HEK293 (cell line): ENCODE data around the gene BHMT.
A peak's percentile ranks its signal among the peaks of the same experiment; 100 is the strongest.

Experiments
- CTCF ChIA-PET: fragments of 350-600 bp; formaldehyde crosslinking; extraction: SDS; loops from one replicate; lab custom pipeline; 2021; ENCODE audit warnings: antibody characterized with exemption; lab: Yijun Ruan, JAX
- POLR2A ChIA-PET: fragments of 300-600 bp; formaldehyde crosslinking; extraction: SDS; loops from one replicate; lab custom pipeline; 2020; ENCODE audit warnings: antibody characterized with exemption, inconsistent platforms; lab: Yijun Ruan, JAX
- H3K27ac ChIP-seq: fragments of 200-500 bp; sonication (Bioruptor generic); 2 replicates; pipeline ENCODE4 v1.5.1; 2014; ENCODE audit warnings: low read depth, low read length, control low read depth, inconsistent platforms; ENCODE audit errors: extremely low read depth
- H3K36me3 ChIP-seq, 2 experiments: fragments of 200-500 bp in 1 of 2; sonication (Bioruptor generic) in 1 of 2; 1 replicate in 1 of 2; 2 replicates in 1 of 2; pipeline ENCODE4 v1.5.1; 2014 to 2017; ENCODE audit warnings: inconsistent platforms in 2 of 2, low read length in 2 of 2; ENCODE audit not compliant: control insufficient read depth in 2 of 2, insufficient read depth in 1 of 2
- H3K4me1 ChIP-seq: fragments of 200-500 bp; sonication (Bioruptor generic); 2 replicates; pipeline ENCODE4 v1.5.1; 2014; ENCODE audit warnings: mild to moderate bottlenecking, low read length, inconsistent platforms; ENCODE audit not compliant: control insufficient read depth, insufficient read depth
- H3K4me3 ChIP-seq: 2 replicates; pipeline ENCODE4 v1.5.1; 2011; ENCODE audit warnings: low read depth, mild to moderate bottlenecking, control low read depth, low read length, moderate library complexity
- H3K9me3 ChIP-seq: fragments of 200-500 bp; sonication (Bioruptor generic); 2 replicates; pipeline ENCODE4 v1.5.1; 2014; ENCODE audit warnings: low read depth, low read length, inconsistent platforms; ENCODE audit not compliant: control insufficient read depth, insufficient read depth
- BCL6B ChIP-seq: fragments of 450-650 bp; formaldehyde crosslinking; IDR thresholded peaks from 2 replicates; pipeline ENCODE4 v1.5.1; 2017; ENCODE audit warnings: missing biosample characterization, missing genetic modification characterization
- GLIS2 ChIP-seq: fragments of 450-650 bp; formaldehyde crosslinking; IDR thresholded peaks from 2 replicates; pipeline ENCODE4 v1.5.1; 2016; ENCODE audit warnings: missing biosample characterization, missing genetic modification characterization
- MZF1 ChIP-seq: fragments of 450-650 bp; formaldehyde crosslinking; IDR thresholded peaks from 2 replicates; pipeline ENCODE4 v1.5.1; 2017; ENCODE audit warnings: missing biosample characterization, missing genetic modification characterization, borderline replicate concordance
- SCRT1 ChIP-seq: fragments of 450-650 bp; formaldehyde crosslinking; IDR thresholded peaks from 2 replicates; pipeline ENCODE4 v1.5.1; 2016; ENCODE audit warnings: missing biosample characterization, missing genetic modification characterization, borderline replicate concordance
- SETDB1 ChIP-seq: IDR thresholded peaks from one replicate; pipeline ENCODE4 v1.6.1; 2017; ENCODE audit warnings: mild to moderate bottlenecking, low read length, moderate library complexity, mixed read lengths; ENCODE audit not compliant: insufficient read length
- SP3 ChIP-seq: fragments of 450-650 bp; formaldehyde crosslinking; IDR thresholded peaks from 2 replicates; pipeline ENCODE4 v1.5.1; 2016; ENCODE audit warnings: missing biosample characterization, missing genetic modification characterization
- YY2 ChIP-seq: fragments of 450-650 bp; formaldehyde crosslinking; IDR thresholded peaks from 2 replicates; pipeline ENCODE4 v1.5.1; 2016; ENCODE audit warnings: missing biosample characterization, missing genetic modification characterization
- ZFHX2 ChIP-seq: fragments of 450-650 bp; formaldehyde crosslinking; conservative IDR thresholded peaks from 2 replicates; pipeline ENCODE4 v1.5.1; 2016; ENCODE audit warnings: missing biosample characterization, missing genetic modification characterization
- ZNF133 ChIP-seq: fragments of 450-650 bp; formaldehyde crosslinking; IDR thresholded peaks from 2 replicates; pipeline ENCODE4 v1.5.1; 2016; ENCODE audit warnings: missing biosample characterization, missing genetic modification characterization
- ZNF138 ChIP-seq: fragments of 450-650 bp; formaldehyde crosslinking; IDR thresholded peaks from 2 replicates; pipeline ENCODE4 v1.5.1; 2016; ENCODE audit warnings: missing biosample characterization, missing genetic modification characterization, borderline replicate concordance
- ZNF2 ChIP-seq: fragments of 450-650 bp; formaldehyde crosslinking; IDR thresholded peaks from 2 replicates; pipeline ENCODE4 v1.5.1; 2016; ENCODE audit warnings: missing biosample characterization, missing genetic modification characterization
- ZNF211 ChIP-seq: fragments of 450-650 bp; formaldehyde crosslinking; IDR thresholded peaks from 2 replicates; pipeline ENCODE4 v1.5.1; 2016; ENCODE audit warnings: low read depth, missing biosample characterization, missing genetic modification characterization
- ZNF239 ChIP-seq: fragments of 450-650 bp; formaldehyde crosslinking; IDR thresholded peaks from 2 replicates; pipeline ENCODE4 v1.5.1; 2016; ENCODE audit warnings: missing biosample characterization, missing genetic modification characterization
- ZNF366 ChIP-seq: fragments of 450-650 bp; formaldehyde crosslinking; conservative IDR thresholded peaks from 2 replicates; pipeline ENCODE4 v1.5.1; 2016; ENCODE audit warnings: missing biosample characterization, missing genetic modification characterization
- ZNF48 ChIP-seq: fragments of 450-650 bp; formaldehyde crosslinking; IDR thresholded peaks from 2 replicates; pipeline ENCODE4 v1.5.1; 2016; ENCODE audit warnings: missing biosample characterization, missing genetic modification characterization
- ZNF510 ChIP-seq: fragments of 450-650 bp; formaldehyde crosslinking; IDR thresholded peaks from 2 replicates; pipeline ENCODE4 v1.5.1; 2018; ENCODE audit warnings: mild to moderate bottlenecking, missing genetic modification characterization, missing biosample characterization; ENCODE audit not compliant: insufficient replicate concordance
- ZNF561 ChIP-seq: fragments of 450-650 bp; IDR thresholded peaks from 2 replicates; pipeline ENCODE4 v1.5.1; 2018; ENCODE audit warnings: missing biosample characterization, missing genetic modification characterization, borderline replicate concordance
- ZNF610 ChIP-seq: fragments of 450-650 bp; formaldehyde crosslinking; IDR thresholded peaks from 2 replicates; pipeline ENCODE4 v1.5.1; 2016; ENCODE audit warnings: missing biosample characterization, missing genetic modification characterization, borderline replicate concordance
- ZNF654 ChIP-seq: fragments of 450-650 bp; formaldehyde crosslinking; IDR thresholded peaks from 2 replicates; pipeline ENCODE4 v1.5.1; 2016; ENCODE audit warnings: low read depth, missing biosample characterization, missing genetic modification characterization
- ZNF830 ChIP-seq: fragments of 450-650 bp; IDR thresholded peaks from 2 replicates; pipeline ENCODE4 v1.5.0; 2018; ENCODE audit warnings: missing biosample characterization, missing genetic modification characterization, low read depth, mild to moderate bottlenecking, moderate library complexity
- ZNF837 ChIP-seq: fragments of 450-650 bp; formaldehyde crosslinking; IDR thresholded peaks from 2 replicates; pipeline ENCODE4 v1.5.1; 2016; ENCODE audit warnings: missing biosample characterization, missing genetic modification characterization
- ZSCAN16 ChIP-seq: fragments of 450-650 bp; formaldehyde crosslinking; IDR thresholded peaks from 2 replicates; pipeline ENCODE4 v1.5.1; 2016; ENCODE audit warnings: missing biosample characterization, missing genetic modification characterization
- TF ChIP-seq, protein P1 (sequence below): fragments of 450-650 bp; formaldehyde crosslinking; IDR thresholded peaks from 2 replicates; pipeline ENCODE4 v1.5.0; 2017; ENCODE audit warnings: missing biosample characterization, missing genetic modification characterization, borderline replicate concordance

Gene BHMT

GRCh38 chr5:79136618-79137017, 25.0 kb downstream of the BHMT start:
- POLR2A ChIA-PET = no interaction called here
- H3K36me3 ChIP-seq = no peaks in the 10 kb centered on the region

GRCh38 chr5:79140553-79140952, 28.9 kb downstream of the BHMT start:
- Histone ChIP-seq H3K9me3 (no peaks in the 10 kb centered on the region), H3K36me3 (no peaks in the 10 kb centered on the region), H3K27ac (no peak overlapping the region), H3K4me3 (no peak overlapping the region), H3K4me1 (no peaks in the 10 kb centered on the region)
- TF ChIP-seq BCL6B (tag by site-specific recombination) (no peak), ZFHX2 (tag by site-specific recombination) (0 out of 2 replicates have a peak, but pooled peaks have one; percentile 10), SETDB1 (peak; percentile 61)
- CTCF ChIA-PET = interaction anchor here (1.1 to 1.2 kb wide), 3 partner anchors 115 to 324 kb away, joined by 3 to 5 read pairs (median 3); no protein-coding TSS in a partner anchor
- POLR2A ChIA-PET = no interaction called here

More at GRCh38 chr5:79136618-79137017, 25.0 kb downstream of the BHMT start:
- CTCF ChIA-PET = interaction anchor here (5.2 to 6.6 kb wide), 2 partner anchors 115 to 326 kb away, joined by 88 to 303 read pairs; no protein-coding TSS in a partner anchor
- Histone ChIP-seq H3K27ac (no peak overlapping the region), H3K9me3 (no peaks in the 10 kb centered on the region), H3K4me1 (no peaks in the 10 kb centered on the region), H3K4me3 (no peak overlapping the region)
- TF ChIP-seq SCRT1 (tag by site-specific recombination) = no peak
- no peak for TF ChIP-seq ZNF133 (tag by site-specific recombination)

- POLR2A ChIA-PET = interaction anchor here (0.5 to 0.6 kb wide), 2 partner anchors 17 to 1622 kb away, joined by 4 to 6 read pairs; no protein-coding TSS in a partner anchor
- TF ChIP-seq SP3 (tag by site-specific recombination) = 0 out of 2 replicates have a peak, but pooled peaks have one; percentile 10
- TF ChIP-seq ZNF2 (tag by site-specific recombination) = no peak
- CTCF ChIA-PET = interaction anchor here (0.8 to 6.1 kb wide), 2 partner anchors 11 to 119 kb away, joined by 3 to 50 read pairs; no protein-coding TSS in a partner anchor
- H3K36me3 ChIP-seq = no peaks in the 10 kb centered on the region
- H3K9me3 ChIP-seq = no peaks in the 10 kb centered on the region
- no peak overlapping the region for H3K4me3 ChIP-seq
- no peaks in the 10 kb centered on the region for H3K4me1 ChIP-seq
- H3K27ac ChIP-seq = no peak overlapping the region
Observed at GRCh38 chr5:79143684-79144379, 32.2 kb downstream of the BHMT start.

DNA sequence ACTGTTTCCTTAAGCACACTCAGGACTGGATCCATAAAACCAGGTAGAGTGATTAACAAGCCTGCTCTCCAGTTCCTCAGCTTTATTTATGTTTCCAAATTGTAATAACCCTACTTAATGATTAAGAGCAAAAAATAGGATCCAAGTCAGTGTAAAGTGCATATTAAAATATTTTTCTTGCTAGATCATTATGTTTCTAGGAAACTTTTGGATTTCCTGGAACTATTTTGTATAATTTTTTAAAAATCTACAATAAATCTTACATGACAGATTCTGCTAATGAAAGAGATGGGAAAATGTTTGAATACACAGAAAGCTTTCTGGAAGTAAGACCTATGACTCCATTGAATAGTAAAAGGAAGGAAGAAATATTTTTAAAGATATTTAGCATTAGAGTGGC, 35.5 kb downstream of the BHMT start:
- ChIA-PET CTCF (interaction anchor here (0.7 to 6.1 kb wide), 3 partner anchors 14 to 318 kb away, joined by 3 to 50 read pairs (median 4); no protein-coding TSS in a partner anchor), POLR2A (no interaction called here)

DNA sequence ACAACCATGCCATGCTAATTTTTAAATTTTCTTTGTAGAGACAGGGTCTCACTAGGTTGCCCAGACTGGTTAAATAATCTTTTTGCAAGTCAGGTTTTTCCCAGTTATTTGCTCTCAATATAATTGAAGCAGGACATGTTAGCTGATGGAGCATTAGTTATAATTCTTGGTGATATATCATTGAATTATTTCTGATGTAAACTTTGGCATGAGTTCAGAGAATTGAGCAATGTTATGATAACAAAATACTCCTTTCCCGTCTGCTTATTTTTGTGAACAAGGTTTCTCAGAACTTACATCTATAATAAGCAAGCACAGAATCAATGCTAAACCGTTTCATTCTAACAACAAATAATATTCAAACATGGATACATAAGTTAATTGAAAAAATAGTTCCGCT, 37.8 kb downstream of the BHMT start:
- POLR2A ChIA-PET = interaction anchor here (0.6 kb wide), 1 partner anchor 15 kb away, joined by 4 read pairs; no protein-coding TSS in a partner anchor
- Histone ChIP-seq H3K4me1 (0 out of 2 replicates have a peak, but pooled peaks cover 2% of the 10 kb centered on the region), H3K27ac (no peak overlapping the region), H3K9me3 (no peaks in the 10 kb centered on the region), H3K36me3 (no peaks in the 10 kb centered on the region), H3K4me3 (no peak overlapping the region)
- TF ChIP-seq ZNF239 (tag by site-specific recombination) = no peak
- TF ChIP-seq ZNF211 (tag by site-specific recombination) = no peak
- no peak for TF ChIP-seq ZSCAN16 (tag by site-specific recombination)
- TF ChIP-seq ZNF138 (tag by site-specific recombination) = no peak
- TF ChIP-seq ZNF837 (tag by site-specific recombination) = no peak
- TF ChIP-seq, protein P1, sequence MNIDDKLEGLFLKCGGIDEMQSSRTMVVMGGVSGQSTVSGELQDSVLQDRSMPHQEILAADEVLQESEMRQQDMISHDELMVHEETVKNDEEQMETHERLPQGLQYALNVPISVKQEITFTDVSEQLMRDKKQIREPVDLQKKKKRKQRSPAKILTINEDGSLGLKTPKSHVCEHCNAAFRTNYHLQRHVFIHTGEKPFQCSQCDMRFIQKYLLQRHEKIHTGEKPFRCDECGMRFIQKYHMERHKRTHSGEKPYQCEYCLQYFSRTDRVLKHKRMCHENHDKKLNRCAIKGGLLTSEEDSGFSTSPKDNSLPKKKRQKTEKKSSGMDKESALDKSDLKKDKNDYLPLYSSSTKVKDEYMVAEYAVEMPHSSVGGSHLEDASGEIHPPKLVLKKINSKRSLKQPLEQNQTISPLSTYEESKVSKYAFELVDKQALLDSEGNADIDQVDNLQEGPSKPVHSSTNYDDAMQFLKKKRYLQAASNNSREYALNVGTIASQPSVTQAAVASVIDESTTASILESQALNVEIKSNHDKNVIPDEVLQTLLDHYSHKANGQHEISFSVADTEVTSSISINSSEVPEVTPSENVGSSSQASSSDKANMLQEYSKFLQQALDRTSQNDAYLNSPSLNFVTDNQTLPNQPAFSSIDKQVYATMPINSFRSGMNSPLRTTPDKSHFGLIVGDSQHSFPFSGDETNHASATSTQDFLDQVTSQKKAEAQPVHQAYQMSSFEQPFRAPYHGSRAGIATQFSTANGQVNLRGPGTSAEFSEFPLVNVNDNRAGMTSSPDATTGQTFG = no peak
- TF ChIP-seq ZNF366 (tag by site-specific recombination) = no peak
- no peak for TF ChIP-seq ZNF610 (tag by site-specific recombination)
- TF ChIP-seq YY2 = no peak
- no peak for TF ChIP-seq ZNF654 (tag by site-specific recombination)
- CTCF ChIA-PET = interaction anchor here (1.0 kb wide), 1 partner anchor 16 kb away, joined by 3 read pairs; no protein-coding TSS in a partner anchor

More for the DNA sequence above, 35.5 kb downstream of the BHMT start:
- H3K9me3 ChIP-seq = no peaks in the 10 kb centered on the region
- no peaks in the 10 kb centered on the region for H3K36me3 ChIP-seq
- H3K4me3 ChIP-seq = no peak overlapping the region
- TF ChIP-seq ZNF48 (tag by site-specific recombination) = no peak
- TF ChIP-seq ZNF510 = no peak
- no peak for TF ChIP-seq ZNF561 (tag by site-specific recombination)
- TF ChIP-seq GLIS2 (tag by site-specific recombination) = no peak
- no peak for TF ChIP-seq ZNF830 (tag by site-specific recombination)
- no peak for TF ChIP-seq MZF1
- H3K27ac ChIP-seq = no peak overlapping the region
- H3K4me1 ChIP-seq = 0 out of 2 replicates have a peak, but pooled peaks cover 2% of the 10 kb centered on the region
